Ishikawa (cell line): ENCODE data around the gene MAPK9.

Source experiments
- CREB1 ChIP-seq: IDR thresholded peaks from 2 replicates; pipeline ENCODE4 v1.6.1; 2012; ENCODE audit warnings: low read depth
- EP300 ChIP-seq: IDR thresholded peaks from 2 replicates; pipeline ENCODE4 v1.6.1; 2012; ENCODE audit warnings: borderline replicate concordance
- FOXM1 ChIP-seq: IDR thresholded peaks from 2 replicates; pipeline ENCODE4 v1.6.1; 2012; ENCODE audit warnings: low read depth, borderline replicate concordance
- MAX ChIP-seq: IDR thresholded peaks from 2 replicates; pipeline ENCODE4 v1.6.1; 2012
- RAD21 ChIP-seq: IDR thresholded peaks from 2 replicates; pipeline ENCODE4 v1.6.1; 2012; ENCODE audit warnings: low read depth
- REST ChIP-seq: IDR thresholded peaks from 2 replicates; pipeline ENCODE4 v1.6.1; 2012; ENCODE audit warnings: low read depth, mild to moderate bottlenecking
- TAF1 ChIP-seq: IDR thresholded peaks from 2 replicates; pipeline ENCODE4 v1.6.1; 2012; ENCODE audit warnings: low read depth, mild to moderate bottlenecking
- TCF12 ChIP-seq: IDR thresholded peaks from 2 replicates; pipeline ENCODE4 v1.6.1; 2012; ENCODE audit warnings: low read depth
- TEAD4 ChIP-seq: IDR thresholded peaks from 2 replicates; pipeline ENCODE4 v1.6.1; 2012
- YY1 ChIP-seq: IDR thresholded peaks from 2 replicates; pipeline ENCODE4 v1.6.1; 2012; ENCODE audit warnings: low read depth
- ZBTB7A ChIP-seq: IDR thresholded peaks from 2 replicates; pipeline ENCODE4 v1.6.1; 2012; ENCODE audit warnings: low read depth
- TF ChIP-seq, protein P1 (sequence below): IDR thresholded peaks from 2 replicates; pipeline ENCODE4 v1.6.1; 2012

DNA sequence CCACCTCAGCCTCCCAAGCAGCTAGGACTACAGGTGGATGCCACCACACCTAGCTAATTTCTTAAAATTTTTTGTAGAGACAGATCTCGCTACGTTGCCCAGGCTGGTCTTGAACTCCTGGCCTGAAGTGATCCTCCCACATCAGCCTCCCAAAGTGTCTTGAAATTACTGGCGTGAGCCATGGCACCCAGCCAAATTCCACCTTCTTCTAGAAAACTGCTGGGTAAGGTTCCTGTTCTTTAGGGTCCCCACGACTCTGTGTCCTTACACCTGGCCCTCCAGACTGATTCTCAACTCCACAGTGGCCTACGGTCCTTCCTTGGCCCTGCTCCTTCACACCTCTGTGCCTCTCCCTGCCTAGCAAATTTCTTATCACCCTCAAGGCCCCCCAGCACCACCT is 1.9 kb downstream of the MAPK9 start:
- TF ChIP-seq, protein P1, sequence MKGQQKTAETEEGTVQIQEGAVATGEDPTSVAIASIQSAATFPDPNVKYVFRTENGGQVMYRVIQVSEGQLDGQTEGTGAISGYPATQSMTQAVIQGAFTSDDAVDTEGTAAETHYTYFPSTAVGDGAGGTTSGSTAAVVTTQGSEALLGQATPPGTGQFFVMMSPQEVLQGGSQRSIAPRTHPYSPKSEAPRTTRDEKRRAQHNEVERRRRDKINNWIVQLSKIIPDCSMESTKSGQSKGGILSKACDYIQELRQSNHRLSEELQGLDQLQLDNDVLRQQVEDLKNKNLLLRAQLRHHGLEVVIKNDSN: no peak
- TF ChIP-seq MAX (no peak), REST (no peak), EP300 (no peak), CREB1 (no peak), TCF12 (no peak), RAD21 (no peak), TAF1 (no peak), YY1 (no peak), FOXM1 (no peak), TEAD4 (no peak), ZBTB7A (no peak)
